Hindlimb muscle (tissue), 1 donor: ENCODE results near the gene FRMD6. TPM values are rescaled to one million over a fixed set of nuclear protein-coding genes. Genes with fewer than 3 reads are reported as not detected.

Experiments used
- DNase-seq: peaks from one replicate; pipeline ENCODE4 v3.0.0-alpha.2; 2013
- polyA plus RNA-seq: library from polyadenylated mRNA; unstranded; fragments of 120-200 nt; gene quantifications from one replicate; pipeline ENCODE4 v1.2.1, GENCODE V29; 2013; ENCODE audit not compliant: insufficient read length

FRMD6 gene
- 25.7 TPM for polyA plus RNA-seq

GRCh38 chr14:51651388-51652167 lies at the start of gene FRMD6:
FRMD6 (plus strand) TSS chr14:51651910; CDS start chr14:51689837, 37,927 bp downstream.
- DNase-seq = peak; percentile 91

- DNase-seq = no peak
Observed at GRCh38 chr14:51602310-51602709, 49.4 kb upstream of the FRMD6 start.

- DNase-seq = no peak
Observed at GRCh38 chr14:51603495-51603894, 48.2 kb upstream of the FRMD6 start.

GRCh38 chr14:51604073-51604472 lies 47.6 kb upstream of the FRMD6 start:
- no peak for DNase-seq

GRCh38 chr14:51605575-51605974 lies 46.1 kb upstream of the FRMD6 start:
- DNase-seq = no peak

- peak; percentile 44 for DNase-seq
Observed at GRCh38 chr14:51607711-51608110, 44.0 kb upstream of the FRMD6 start.

- DNase-seq = no peak
Observed at GRCh38 chr14:51609251-51609954, 42.3 kb upstream of the FRMD6 start.

- DNase-seq = no peak
Observed at GRCh38 chr14:51609955-51610283, 41.8 kb upstream of the FRMD6 start.

GRCh38 chr14:51610771-51611170 lies 40.9 kb upstream of the FRMD6 start:
- no peak for DNase-seq

GRCh38 chr14:51612449-51612848 lies 39.3 kb upstream of the FRMD6 start:
- DNase-seq = no peak

GRCh38 chr14:51613416-51613815 lies 38.3 kb upstream of the FRMD6 start:
- DNase-seq = no peak

GRCh38 chr14:51614707-51615106 lies 37.0 kb upstream of the FRMD6 start:
- no peak for DNase-seq

- no peak for DNase-seq
Observed at GRCh38 chr14:51616256-51616655, 35.5 kb upstream of the FRMD6 start.

- DNase-seq = peak; percentile 29
Observed at GRCh38 chr14:51616724-51617409, 34.8 kb upstream of the FRMD6 start.

GRCh38 chr14:51619561-51619960 lies 32.1 kb upstream of the FRMD6 start:
- DNase-seq = no peak

GRCh38 chr14:51620056-51620455 lies 31.7 kb upstream of the FRMD6 start:
- DNase-seq = no peak

- DNase-seq = no peak
Observed at GRCh38 chr14:51621654-51622053, 30.1 kb upstream of the FRMD6 start.

- DNase-seq = no peak
Observed at GRCh38 chr14:51622376-51622775, 29.3 kb upstream of the FRMD6 start.

GRCh38 chr14:51624955-51625569 lies 26.6 kb upstream of the FRMD6 start:
- DNase-seq = no peak

- DNase-seq = no peak
Observed at GRCh38 chr14:51626185-51626584, 25.5 kb upstream of the FRMD6 start.

- no peak for DNase-seq
Observed at GRCh38 chr14:51626788-51627187, 24.9 kb upstream of the FRMD6 start.

GRCh38 chr14:51627313-51627712 lies 24.4 kb upstream of the FRMD6 start:
- DNase-seq = no peak

- DNase-seq = no peak
Observed at GRCh38 chr14:51628238-51628637, 23.5 kb upstream of the FRMD6 start.
